ENCODE data around the gene ARHGEF4. TPM values are rescaled to one million over a fixed set of nuclear protein-coding genes. Genes with fewer than 3 reads are reported as not detected.
A peak's percentile ranks its signal among the peaks of the same experiment; 100 is the strongest.

ARHGEF4 gene
- total RNA-seq, 1 experiment from 2014 or later, result 4.2 TPM

- DNase-seq (ENCODE audit: extremely low read depth, low read depth), result no peak
These were observed 13.4 kb downstream of the ARHGEF4 start for GRCh38 chr2:130849896-130850787.

- DNase-seq (ENCODE audit: extremely low read depth, low read depth), result no peak
These were observed 14.3 kb downstream of the ARHGEF4 start for GRCh38 chr2:130850788-130851623.

GRCh38 chr2:130851624-130852382 is 15.1 kb downstream of the ARHGEF4 start:
- no peak for DNase-seq (ENCODE audit: extremely low read depth, low read depth)

- DNase-seq (ENCODE audit: extremely low read depth, low read depth), result no peak
These were observed 15.9 kb downstream of the ARHGEF4 start for GRCh38 chr2:130852521-130853115.

- DNase-seq (ENCODE audit: extremely low read depth, low read depth), result no peak
These were observed 16.7 kb downstream of the ARHGEF4 start for GRCh38 chr2:130853391-130853790.

- no peak for DNase-seq (ENCODE audit: extremely low read depth, low read depth)
These were observed 17.6 kb downstream of the ARHGEF4 start for GRCh38 chr2:130854301-130854700.

- DNase-seq (ENCODE audit: extremely low read depth, low read depth), result peak; percentile 77
These were observed 28.4 kb downstream of the ARHGEF4 start for GRCh38 chr2:130864830-130865800.

- DNase-seq (ENCODE audit: extremely low read depth, low read depth), result no peak
These were observed 32.9 kb downstream of the ARHGEF4 start for GRCh38 chr2:130869441-130870160.

- DNase-seq (ENCODE audit: extremely low read depth, low read depth), result no peak
These were observed 33.4 kb downstream of the ARHGEF4 start for GRCh38 chr2:130870161-130870485.

GRCh38 chr2:130870779-130871178 is 34.1 kb downstream of the ARHGEF4 start:
- DNase-seq (ENCODE audit: extremely low read depth, low read depth), result no peak

- no peak for DNase-seq (ENCODE audit: extremely low read depth, low read depth)
These were observed 35.4 kb downstream of the ARHGEF4 start for GRCh38 chr2:130871843-130872740.

GRCh38 chr2:130872741-130873125 is 36.0 kb downstream of the ARHGEF4 start:
- no peak for DNase-seq (ENCODE audit: extremely low read depth, low read depth)

- DNase-seq (ENCODE audit: extremely low read depth, low read depth), result peak; percentile 73
These were observed 37.1 kb downstream of the ARHGEF4 start for GRCh38 chr2:130873700-130874346.

GRCh38 chr2:130874512-130874911 is 37.8 kb downstream of the ARHGEF4 start:
- DNase-seq (ENCODE audit: extremely low read depth, low read depth), result no peak

GRCh38 chr2:130875935-130876334 is 39.2 kb downstream of the ARHGEF4 start:
- no peak for DNase-seq (ENCODE audit: extremely low read depth, low read depth)

- DNase-seq (ENCODE audit: extremely low read depth, low read depth), result no peak
These were observed 40.5 kb downstream of the ARHGEF4 start for GRCh38 chr2:130877258-130877657.

- no peak for DNase-seq (ENCODE audit: extremely low read depth, low read depth)
These were observed 41.6 kb downstream of the ARHGEF4 start for GRCh38 chr2:130878316-130878715.
